ENCODE data around the gene IFITM10. TPM values are rescaled to one million over a fixed set of nuclear protein-coding genes. Genes with fewer than 3 reads are reported as not detected.

The IFITM10 gene
- total and polyA plus RNA-seq, 10 of the 15 experiments (the other 5 are each of a cell fraction or from before 2014, with no cell fraction given), result 0.04 to 0.27 TPM; not detected in 8

- no peaks in the 10 kb centered on the region for H3K4me1 ChIP-seq (ENCODE audit: control insufficient read depth, insufficient read depth, low read length)
- no peak overlapping the region for H3K4me3 ChIP-seq
- no peak for FAIRE-seq
- H3K9me3 ChIP-seq (replicated peaks; ENCODE audit: control insufficient read depth, insufficient read depth, low read length), result no peaks in the 10 kb centered on the region
- H3K36me3 ChIP-seq (ENCODE audit: control insufficient read depth in 2 of 2, insufficient read depth in 2 of 2, low read length in 1 of 2), result no peaks in the 10 kb centered on the region
- ChIA-PET RAD21 (ENCODE audit: unreplicated experiment) (no interaction called here), CTCF (no interaction called here), POLR2A (no interaction called here), SMC1A (ENCODE audit: uncharacterized antibody, unreplicated experiment) (no interaction called here)
- no peak overlapping the region for H3K27ac ChIP-seq (ENCODE audit: control insufficient read depth, insufficient read depth)
- ATAC-seq, result no peak
- in situ Hi-C loops (cut with MboI), result no loop called here
- no peaks in the 10 kb centered on the region for H3K79me2 ChIP-seq (ENCODE audit: control insufficient read depth, insufficient read depth, low read length)
- intact Hi-C loops (cut with micrococcal nuclease; ENCODE audit: unreplicated experiment), result no loop called here
- no TSS peak for BruUV-seq (replicated peaks)
- H3K4me2 ChIP-seq (ENCODE audit: control insufficient read depth, insufficient read depth), result no peak overlapping the region
- WGBS (ENCODE audit: insufficient coverage, insufficient replicate concordance, low lambda C conversion rate, missing lambda C conversion rate), result 17% methylated on average over 4 of the region's 4 CpGs
- no peaks in the 10 kb centered on the region for H4K20me1 ChIP-seq (ENCODE audit: control insufficient read depth, insufficient read depth)
- H3K9ac ChIP-seq (ENCODE audit: control insufficient read depth, insufficient read depth, low read length), result no peak overlapping the region
- DNase-seq (ENCODE audit: low read depth, low spot score), result no peak
- TF ChIP-seq RFX5 (IDR thresholded peaks at IDR 0.05; ENCODE audit: low read depth, low read length) (no peak), SREBF1 (IDR thresholded peaks at IDR 0.05; ENCODE audit: low read length) (no peak), CBX5 (IDR thresholded peaks at IDR 0.05; ENCODE audit: low read depth) (no peak), ZBTB11 (CRISPR knock-in tag; IDR thresholded peaks at IDR 0.05) (no peak), KLF5 (IDR thresholded peaks at IDR 0.05; ENCODE audit: partially characterized antibody) (no peak), PAX8 (IDR thresholded peaks at IDR 0.05) (no peak), POLR2AphosphoS5 (IDR thresholded peaks at IDR 0.05; ENCODE audit: low read length) (no peak), MLLT1 (IDR thresholded peaks at IDR 0.05) (no peak), NR2C2 (IDR thresholded peaks at IDR 0.05; ENCODE audit: borderline replicate concordance, control insufficient read depth, insufficient read length, low read depth) (no peak), JUNB (IDR thresholded peaks at IDR 0.05) (no peak), ZNF207 (IDR thresholded peaks at IDR 0.05; ENCODE audit: borderline replicate concordance) (no peak), PAX5 (IDR thresholded peaks at IDR 0.05; ENCODE audit: borderline replicate concordance, low read depth, low read length) (no peak), BHLHE40 (IDR thresholded peaks at IDR 0.05; ENCODE audit: borderline replicate concordance in 1 of 2, low read depth in 2 of 2, low read length in 1 of 2) (no peak), SIN3A (IDR thresholded peaks at IDR 0.05; ENCODE audit: low read depth, low read length) (no peak), SUPT20H (IDR thresholded peaks at IDR 0.05; ENCODE audit: borderline replicate concordance, control insufficient read depth, low read depth, low read length) (no peak), MYC (IDR thresholded peaks at IDR 0.05; ENCODE audit: insufficient read depth, insufficient read length, insufficient replicate concordance, low read length, severe bottlenecking) (no peak), SRF (IDR thresholded peaks at IDR 0.05; ENCODE audit: low read depth in 2 of 2, low read length in 2 of 2) (no peak)
- 0 out of 4 replicates have a peak, but pooled peaks cover 0 to 6% of the 10 kb centered on the region in 2 experiments for H3K27me3 ChIP-seq (replicated peaks in 1 of 2; ENCODE audit: control insufficient read depth in 2 of 2, insufficient read depth in 2 of 2, low read length in 1 of 2)
- H2AFZ ChIP-seq (ENCODE audit: control insufficient read depth, low read depth, low read length), result no peak overlapping the region
These were observed 22.1 kb downstream of the IFITM10 start for GRCh38 chr11:1728301-1728700.

Data from GM12878 (cell line).